OCI-LY7 (cell line): Measurements from ENCODE around the gene NFATC2.

ENCODE experiments used
- CTCF ChIP-seq: fragments of 200-600 bp; sonication (generic); conservative IDR thresholded peaks from 2 replicates; pipeline ENCODE4 v1.5.1; 2014; ENCODE audit warnings: mild to moderate bottlenecking, antibody characterized with exemption, low read length, moderate library complexity, mixed read lengths
- EZH2phosphoT487 ChIP-seq: fragments of 200-600 bp; sonication (generic); IDR thresholded peaks from 2 replicates; pipeline ENCODE4 v1.6.1; 2018; ENCODE audit warnings: low read depth, borderline replicate concordance, mild to moderate bottlenecking, mixed run types, antibody characterized with exemption, low read length, moderate library complexity, mixed read lengths

- TF ChIP-seq CTCF (no peak), EZH2phosphoT487 (no peak)
These were observed 24.7 kb downstream of the NFATC2 start for GRCh38 chr20:51517839-51518238.
